Cardiac muscle cell (in vitro differentiated cells and primary cell): ENCODE data around the gene DGKI. TPM values are rescaled to one million over a fixed set of nuclear protein-coding genes. Genes with fewer than 3 reads are reported as not detected.

Experiments used
- DNase-seq, 2 donors: peaks; one replicate each; pipeline versions ENCODE4 v3.0.0 to v3.0.0-alpha.2; 2010 to 2017; ENCODE audit warnings: low read depth in 1 of 2, low spot score in 1 of 2
- H3K27ac ChIP-seq: fragments of 200-600 bp; sonication (generic); 2 replicates; pipeline ENCODE4 v1.5.1; 2016
- H3K27me3 ChIP-seq: fragments of 200-600 bp; sonication (generic); 2 replicates; pipeline ENCODE4 v1.6.0; 2016; ENCODE audit warnings: control low read depth
- H3K36me3 ChIP-seq: fragments of 200-600 bp; sonication (generic); 2 replicates; pipeline ENCODE4 v1.5.1; 2016; ENCODE audit warnings: control low read depth
- H3K4me1 ChIP-seq: fragments of 200-600 bp; sonication (generic); 2 replicates; pipeline ENCODE4 v1.8.1; 2017; ENCODE audit warnings: low read depth, mild to moderate bottlenecking, mixed run types
- H3K4me3 ChIP-seq: fragments of 200-600 bp; sonication (generic); 2 replicates; pipeline ENCODE4 v1.5.1; 2016; ENCODE audit warnings: mild to moderate bottlenecking
- H3K9me3 ChIP-seq: fragments of 200-600 bp; sonication (generic); 2 replicates; pipeline ENCODE4 v1.5.1; 2017; ENCODE audit warnings: low read depth, mild to moderate bottlenecking, control low read depth
- polyA plus RNA-seq: library from polyadenylated mRNA; unstranded; fragments of >200 nt; fragmentation: Nextera tagmentation; extraction: Ambion mirVana; gene quantifications from 2 replicates; pipeline ENCODE4 v1.2.1, GENCODE V29; 2016
- total RNA-seq: library from RNA; depleted of rRNA; stranded (reverse); fragments of >200 nt; gene quantifications from 2 replicates; pipeline ENCODE4 v1.2.3, GENCODE V29; 2016
- TF ChIP-seq, protein P1 (sequence below): IDR thresholded peaks from 2 replicates; pipeline ENCODE4 v1.5.1; 2012; ENCODE audit warnings: low read depth, mild to moderate bottlenecking, low read length

DGKI gene
- total and polyA plus RNA-seq, 2 experiments from 2014 or later: 35.0 to 52.7 TPM

DNA sequence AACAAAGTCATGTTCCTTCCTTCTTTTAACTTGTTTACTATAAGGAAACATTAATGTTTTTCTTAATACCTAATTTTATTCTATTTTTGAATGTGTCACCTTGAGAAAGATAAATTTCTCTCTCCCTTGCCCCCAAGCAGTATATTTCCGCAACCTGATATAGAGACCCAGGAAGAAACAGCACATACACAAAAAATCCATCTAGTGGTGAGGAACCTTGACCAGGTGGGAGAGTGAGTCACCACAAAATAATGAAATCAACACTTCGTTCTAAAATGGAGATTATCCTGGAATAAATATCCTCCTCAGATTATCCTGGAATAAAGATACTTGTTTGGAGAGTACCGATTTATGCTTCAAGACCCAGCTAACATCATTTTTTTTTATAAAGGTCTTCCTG is 270.3 kb downstream of the DGKI start:
- no peaks in the 10 kb centered on the region for H3K9me3 ChIP-seq
- H3K27ac ChIP-seq: no peak overlapping the region
- TF ChIP-seq, protein P1, sequence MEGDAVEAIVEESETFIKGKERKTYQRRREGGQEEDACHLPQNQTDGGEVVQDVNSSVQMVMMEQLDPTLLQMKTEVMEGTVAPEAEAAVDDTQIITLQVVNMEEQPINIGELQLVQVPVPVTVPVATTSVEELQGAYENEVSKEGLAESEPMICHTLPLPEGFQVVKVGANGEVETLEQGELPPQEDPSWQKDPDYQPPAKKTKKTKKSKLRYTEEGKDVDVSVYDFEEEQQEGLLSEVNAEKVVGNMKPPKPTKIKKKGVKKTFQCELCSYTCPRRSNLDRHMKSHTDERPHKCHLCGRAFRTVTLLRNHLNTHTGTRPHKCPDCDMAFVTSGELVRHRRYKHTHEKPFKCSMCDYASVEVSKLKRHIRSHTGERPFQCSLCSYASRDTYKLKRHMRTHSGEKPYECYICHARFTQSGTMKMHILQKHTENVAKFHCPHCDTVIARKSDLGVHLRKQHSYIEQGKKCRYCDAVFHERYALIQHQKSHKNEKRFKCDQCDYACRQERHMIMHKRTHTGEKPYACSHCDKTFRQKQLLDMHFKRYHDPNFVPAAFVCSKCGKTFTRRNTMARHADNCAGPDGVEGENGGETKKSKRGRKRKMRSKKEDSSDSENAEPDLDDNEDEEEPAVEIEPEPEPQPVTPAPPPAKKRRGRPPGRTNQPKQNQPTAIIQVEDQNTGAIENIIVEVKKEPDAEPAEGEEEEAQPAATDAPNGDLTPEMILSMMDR: no peak
- no peaks in the 10 kb centered on the region for H3K36me3 ChIP-seq
- no peaks in the 10 kb centered on the region for H3K4me1 ChIP-seq
- no peak overlapping the region for H3K4me3 ChIP-seq
- no peak for DNase-seq
- H3K27me3 ChIP-seq: no peaks in the 10 kb centered on the region

DNA sequence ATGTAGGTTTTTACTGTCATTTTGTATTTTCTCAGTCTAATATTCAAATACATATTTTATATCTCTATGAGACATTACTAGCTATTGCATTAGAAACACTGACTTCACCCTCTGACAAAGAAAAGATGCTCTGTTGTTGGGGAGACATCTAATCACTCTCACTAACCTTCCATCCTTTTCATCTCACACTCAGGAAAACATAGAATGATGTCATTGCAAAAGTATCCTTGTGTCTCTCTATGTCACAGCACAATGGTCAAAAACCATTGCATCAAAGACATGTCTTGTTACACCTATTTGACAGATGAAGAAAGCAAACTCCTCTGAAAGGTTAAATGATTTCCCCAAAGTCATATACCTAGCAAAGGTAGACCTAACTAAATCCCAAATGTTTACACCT is 272.0 kb downstream of the DGKI start:
- H3K36me3 ChIP-seq: no peaks in the 10 kb centered on the region
- H3K9me3 ChIP-seq: no peaks in the 10 kb centered on the region
- no peak for DNase-seq
- no peaks in the 10 kb centered on the region for H3K4me1 ChIP-seq
- H3K4me3 ChIP-seq: no peak overlapping the region
- H3K27ac ChIP-seq: no peak overlapping the region
- H3K27me3 ChIP-seq: no peaks in the 10 kb centered on the region
- TF ChIP-seq, protein P1: no peak

DNA sequence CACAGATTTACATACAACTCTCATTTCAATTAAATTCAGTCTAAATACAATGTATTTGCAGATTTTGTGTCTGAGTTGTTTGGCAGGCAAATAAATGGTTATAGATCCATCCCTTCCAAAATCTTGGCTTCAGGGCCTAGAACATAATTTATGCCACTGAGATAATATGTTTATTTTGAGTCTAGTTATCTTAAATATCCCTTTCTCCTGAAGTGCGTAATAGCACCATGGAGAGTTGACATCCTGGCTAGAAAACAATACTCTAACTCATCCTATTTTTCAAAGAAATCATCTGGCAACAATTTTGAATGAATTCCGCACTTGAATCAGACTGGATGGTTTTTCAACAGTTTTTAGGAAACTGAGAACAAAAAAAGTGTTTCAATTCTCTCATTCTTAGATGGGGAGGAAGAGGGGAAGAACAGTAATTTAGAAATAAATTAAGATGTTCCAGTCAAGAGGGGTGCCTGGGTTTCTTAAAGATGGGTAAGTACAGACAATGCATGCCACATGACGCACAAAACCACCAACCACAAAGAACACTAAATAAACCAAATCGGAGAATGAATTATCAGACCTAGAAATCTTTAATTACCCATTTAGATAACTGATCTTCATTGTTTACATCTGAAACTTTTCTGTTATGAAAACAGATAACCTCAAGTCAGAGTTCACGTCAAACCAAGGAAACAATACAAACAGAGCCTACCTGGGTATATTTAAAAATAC is 274.6 kb downstream of the DGKI start:
- TF ChIP-seq, protein P1: no peak
- H3K27me3 ChIP-seq: no peaks in the 10 kb centered on the region
- H3K27ac ChIP-seq: no peak overlapping the region
- no peaks in the 10 kb centered on the region for H3K4me1 ChIP-seq
- no peaks in the 10 kb centered on the region for H3K9me3 ChIP-seq
- H3K36me3 ChIP-seq: no peaks in the 10 kb centered on the region
- no peak for DNase-seq
- H3K4me3 ChIP-seq: no peak overlapping the region

DNA sequence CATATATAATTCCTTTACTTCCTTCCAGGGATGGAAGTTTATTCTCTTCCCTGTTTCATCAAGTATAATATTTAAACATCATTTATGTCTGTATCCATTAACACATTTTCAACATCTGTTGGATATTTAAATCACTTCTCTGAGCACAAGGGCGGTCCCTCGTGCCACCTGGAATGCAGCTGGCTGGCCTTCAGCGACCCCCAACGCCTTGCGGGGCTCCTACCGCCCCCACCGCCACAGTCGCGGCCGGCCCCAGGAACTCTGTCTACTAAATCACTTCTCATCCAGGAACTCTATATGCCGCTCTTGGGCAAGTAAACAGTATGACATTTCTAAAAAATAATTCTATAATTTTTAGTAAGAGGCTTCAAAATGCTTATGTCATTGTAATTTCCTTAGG is 282.1 kb downstream of the DGKI start:
- Histone ChIP-seq H3K4me1 (no peaks in the 10 kb centered on the region), H3K27me3 (no peaks in the 10 kb centered on the region), H3K4me3 (no peak overlapping the region), H3K36me3 (no peaks in the 10 kb centered on the region), H3K27ac (no peak overlapping the region), H3K9me3 (no peaks in the 10 kb centered on the region)
- no peak for DNase-seq
- TF ChIP-seq, protein P1: no peak

DNA sequence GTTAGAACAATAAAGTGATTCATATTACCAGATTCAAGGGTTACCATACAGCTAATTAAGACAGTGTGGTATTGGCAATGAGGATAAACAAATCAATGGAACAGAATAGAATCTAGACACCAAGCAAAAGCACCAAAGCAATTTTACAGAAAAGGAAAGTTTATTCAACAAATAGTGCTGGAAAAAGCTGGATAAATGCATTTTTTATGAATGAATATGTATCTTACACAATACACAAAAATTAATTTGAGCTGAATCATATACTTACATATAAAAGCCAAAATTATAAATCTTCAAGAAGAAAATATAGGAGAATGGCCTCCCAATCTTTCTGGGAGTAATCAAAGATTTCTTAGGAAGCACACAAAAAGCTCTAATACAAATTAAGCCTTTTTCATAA is 282.8 kb downstream of the DGKI start:
- TF ChIP-seq, protein P1: no peak
- no peaks in the 10 kb centered on the region for H3K36me3 ChIP-seq

More for the DNA sequence above, 282.8 kb downstream of the DGKI start:
- DNase-seq: no peak
- no peak overlapping the region for H3K4me3 ChIP-seq
- H3K9me3 ChIP-seq: no peaks in the 10 kb centered on the region
- H3K27ac ChIP-seq: no peak overlapping the region
- no peaks in the 10 kb centered on the region for H3K4me1 ChIP-seq
- no peaks in the 10 kb centered on the region for H3K27me3 ChIP-seq
